Ureter (tissue), 1 donor: ENCODE measurements around the gene DPYSL3. TPM values are rescaled to one million over a fixed set of nuclear protein-coding genes. Genes with fewer than 3 reads are reported as not detected.

ENCODE experiments used
- DNase-seq: peaks from one replicate; pipeline ENCODE4 v3.0.0-alpha.2; 2020; ENCODE audit warnings: low spot score
- total RNA-seq: library from RNA; stranded (reverse); gene quantifications from one replicate; pipeline ENCODE4 v1.2.4, GENCODE V29; 2023
- donor health status: DM: yes; HTN: yes; CAD: no.

DPYSL3 gene
- total RNA-seq, 1 donor from 2014 or later = 130 TPM

- DNase-seq = no peak
Observed at GRCh38 chr5:147439254-147439653, 70.6 kb downstream of the DPYSL3 start.

- no peak for DNase-seq
Observed at GRCh38 chr5:147437161-147437596, 72.7 kb downstream of the DPYSL3 start.

GRCh38 chr5:147436596-147436995 lies 73.3 kb downstream of the DPYSL3 start:
- no peak for DNase-seq

GRCh38 chr5:147434049-147434448 lies 75.8 kb downstream of the DPYSL3 start:
- DNase-seq = no peak

GRCh38 chr5:147432323-147432722 lies 77.5 kb downstream of the DPYSL3 start:
- DNase-seq = no peak

GRCh38 chr5:147431586-147431985 lies 78.3 kb downstream of the DPYSL3 start:
- DNase-seq = no peak

- DNase-seq = no peak
Observed at GRCh38 chr5:147430628-147431027, 79.2 kb downstream of the DPYSL3 start.

- DNase-seq = no peak
Observed at GRCh38 chr5:147427521-147428401, 82.1 kb downstream of the DPYSL3 start.

GRCh38 chr5:147426640-147427327 lies 83.1 kb downstream of the DPYSL3 start:
- no peak for DNase-seq

GRCh38 chr5:147418613-147419012 lies 91.3 kb downstream of the DPYSL3 start:
- DNase-seq = no peak

- peak; percentile 86 for DNase-seq
Observed at GRCh38 chr5:147417135-147417813, 92.6 kb downstream of the DPYSL3 start.

- no peak for DNase-seq
Observed at GRCh38 chr5:147415651-147416050, 94.2 kb downstream of the DPYSL3 start.

- DNase-seq = no peak
Observed at GRCh38 chr5:147413266-147413665, 96.6 kb downstream of the DPYSL3 start.

- DNase-seq = no peak
Observed at GRCh38 chr5:147412561-147412960, 97.3 kb downstream of the DPYSL3 start.

- no peak for DNase-seq
Observed at GRCh38 chr5:147411359-147412319, 98.2 kb downstream of the DPYSL3 start.

- DNase-seq = no peak
Observed at GRCh38 chr5:147410496-147411358, 99.1 kb downstream of the DPYSL3 start.

- DNase-seq = no peak
Observed at GRCh38 chr5:147408980-147409379, 100.9 kb downstream of the DPYSL3 start.

GRCh38 chr5:147407094-147407681 lies 102.7 kb downstream of the DPYSL3 start:
- DNase-seq = peak; percentile 58

- DNase-seq = no peak
Observed at GRCh38 chr5:147406636-147407035, 103.2 kb downstream of the DPYSL3 start.

- DNase-seq = no peak
Observed at GRCh38 chr5:147404706-147405105, 105.2 kb downstream of the DPYSL3 start.
